WTC11 (cell line): ENCODE measurements around the gene CHRM5.

ENCODE experiments used
- ETV6 ChIP-seq: sonication (generic); formaldehyde crosslinking; IDR thresholded peaks from 2 replicates; pipeline ENCODE4 v1.8.1; 2022; ENCODE audit warnings: mild to moderate bottlenecking, missing genetic modification reagents
- GABPB1 ChIP-seq: sonication (generic); formaldehyde crosslinking; IDR thresholded peaks from 2 replicates; pipeline ENCODE4 v1.8.1; 2023; ENCODE audit warnings: mild to moderate bottlenecking, missing genetic modification reagents
- HMGXB4 ChIP-seq: sonication (generic); formaldehyde crosslinking; IDR thresholded peaks from 2 replicates; pipeline ENCODE4 v1.8.1; 2023; ENCODE audit warnings: mild to moderate bottlenecking, moderate library complexity, missing genetic modification reagents
- MAX ChIP-seq: sonication (generic); formaldehyde crosslinking; IDR thresholded peaks from 2 replicates; pipeline ENCODE4 v1.8.0; 2022; ENCODE audit warnings: mild to moderate bottlenecking, missing genetic modification reagents
- TF ChIP-seq, protein P1 (sequence below): fragments of 200-600 bp; IDR thresholded peaks from 2 replicates; pipeline ENCODE4 v1.8.0; 2022; ENCODE audit warnings: antibody characterized with exemption

GRCh38 chr15:34064438-34064837, 96.1 kb downstream of the CHRM5 start:
- TF ChIP-seq HMGXB4 (CRISPR knock-in tag) (no peak), GABPB1 (CRISPR knock-in tag) (no peak), ETV6 (CRISPR knock-in tag) (no peak), MAX (CRISPR knock-in tag) (no peak)
- TF ChIP-seq, protein P1, sequence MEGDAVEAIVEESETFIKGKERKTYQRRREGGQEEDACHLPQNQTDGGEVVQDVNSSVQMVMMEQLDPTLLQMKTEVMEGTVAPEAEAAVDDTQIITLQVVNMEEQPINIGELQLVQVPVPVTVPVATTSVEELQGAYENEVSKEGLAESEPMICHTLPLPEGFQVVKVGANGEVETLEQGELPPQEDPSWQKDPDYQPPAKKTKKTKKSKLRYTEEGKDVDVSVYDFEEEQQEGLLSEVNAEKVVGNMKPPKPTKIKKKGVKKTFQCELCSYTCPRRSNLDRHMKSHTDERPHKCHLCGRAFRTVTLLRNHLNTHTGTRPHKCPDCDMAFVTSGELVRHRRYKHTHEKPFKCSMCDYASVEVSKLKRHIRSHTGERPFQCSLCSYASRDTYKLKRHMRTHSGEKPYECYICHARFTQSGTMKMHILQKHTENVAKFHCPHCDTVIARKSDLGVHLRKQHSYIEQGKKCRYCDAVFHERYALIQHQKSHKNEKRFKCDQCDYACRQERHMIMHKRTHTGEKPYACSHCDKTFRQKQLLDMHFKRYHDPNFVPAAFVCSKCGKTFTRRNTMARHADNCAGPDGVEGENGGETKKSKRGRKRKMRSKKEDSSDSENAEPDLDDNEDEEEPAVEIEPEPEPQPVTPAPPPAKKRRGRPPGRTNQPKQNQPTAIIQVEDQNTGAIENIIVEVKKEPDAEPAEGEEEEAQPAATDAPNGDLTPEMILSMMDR = no peak
